HEK293T (cell line): ENCODE measurements around the gene SNX8.

Source experiments
- BHLHE40 ChIP-seq: fragments of 450-650 bp; IDR thresholded peaks from 2 replicates; pipeline ENCODE4 v1.6.1; 2016; ENCODE audit warnings: mild to moderate bottlenecking, moderate library complexity, borderline replicate concordance
- FOXA1 ChIP-seq: fragments of 450-650 bp; IDR thresholded peaks from 2 replicates; pipeline ENCODE4 v1.6.1; 2016; ENCODE audit warnings: mild to moderate bottlenecking
- FOXM1 ChIP-seq: fragments of 450-650 bp; IDR thresholded peaks from 2 replicates; pipeline ENCODE4 v1.6.1; 2017; ENCODE audit warnings: mild to moderate bottlenecking, borderline replicate concordance
- HDGF ChIP-seq: fragments of 450-650 bp; IDR thresholded peaks from 2 replicates; pipeline ENCODE4 v1.6.1; 2017; ENCODE audit warnings: antibody characterized with exemption, borderline replicate concordance
- TARDBP ChIP-seq: fragments of 450-650 bp; IDR thresholded peaks from 2 replicates; pipeline ENCODE4 v1.6.1; 2016
- ZNF384 ChIP-seq: fragments of 450-650 bp; IDR thresholded peaks from 2 replicates; pipeline ENCODE4 v1.6.1; 2016

DNA sequence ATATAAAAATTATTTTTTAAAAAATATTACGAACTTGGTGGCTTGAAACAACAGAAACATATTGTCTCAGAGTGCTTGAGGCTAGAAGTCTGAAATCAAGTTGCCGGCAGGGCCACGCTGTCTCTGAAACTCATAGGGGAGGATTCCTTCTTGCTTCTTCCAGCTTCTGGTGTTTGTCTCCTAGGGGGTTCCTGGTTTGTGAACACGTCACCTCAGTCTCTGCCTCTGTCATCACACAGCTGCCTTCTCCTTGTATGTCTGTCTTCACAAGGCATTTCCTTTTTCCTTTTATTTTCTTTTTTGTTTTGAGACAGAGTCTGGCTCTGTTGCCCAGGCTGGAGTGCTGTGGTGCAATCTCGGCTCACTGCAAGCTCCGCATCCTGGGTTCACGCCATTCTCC, 12.7 kb upstream of the SNX8 start:
- TF ChIP-seq FOXA1 = no peak
- no peak for TF ChIP-seq HDGF
- TF ChIP-seq BHLHE40 = no peak
- no peak for TF ChIP-seq FOXM1
- no peak for TF ChIP-seq TARDBP
- TF ChIP-seq ZNF384 = no peak
